Suprapubic skin (tissue), 3 donors: ENCODE data around the gene RICTOR.

Experiments
- POLR2A ChIP-seq, 2 donors: fragments of 450-650 bp; IDR thresholded peaks; one replicate each; pipeline ENCODE4 v1.6.1; 2017; ENCODE audit warnings: antibody characterized with exemption in 2 of 2, mild to moderate bottlenecking in 2 of 2, moderate library complexity in 2 of 2
- TF ChIP-seq, protein P1 (sequence below), 2 donors: fragments of 200-600 bp in 1 of 2; fragments of 450-650 bp in 1 of 2; sonication (generic) in 1 of 2; IDR thresholded peaks; one replicate each; pipeline ENCODE4 v1.5.1; 2016 to 2019; ENCODE audit warnings: antibody characterized with exemption in 2 of 2, mild to moderate bottlenecking in 1 of 2, moderate library complexity in 1 of 2

DNA sequence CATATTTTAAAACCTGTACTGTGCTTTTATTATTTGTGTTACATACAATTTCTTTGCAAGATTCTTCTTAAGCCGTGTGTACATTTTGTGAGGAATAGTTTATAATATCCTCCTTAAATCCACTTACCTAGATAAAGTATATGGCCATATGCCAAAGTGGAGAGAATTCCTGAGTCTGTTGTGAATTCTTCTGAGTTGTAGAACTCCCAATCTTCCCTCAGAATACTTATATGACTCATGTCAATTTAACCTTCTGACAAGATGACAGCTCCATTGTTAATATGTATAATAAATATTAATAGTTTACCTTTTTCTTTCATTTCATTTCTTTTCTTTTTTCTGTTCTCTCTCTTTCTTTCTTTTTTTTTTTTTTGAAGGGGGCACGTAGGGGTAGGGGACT is 6.0 kb upstream of the RICTOR start:
- TF ChIP-seq, protein P1, sequence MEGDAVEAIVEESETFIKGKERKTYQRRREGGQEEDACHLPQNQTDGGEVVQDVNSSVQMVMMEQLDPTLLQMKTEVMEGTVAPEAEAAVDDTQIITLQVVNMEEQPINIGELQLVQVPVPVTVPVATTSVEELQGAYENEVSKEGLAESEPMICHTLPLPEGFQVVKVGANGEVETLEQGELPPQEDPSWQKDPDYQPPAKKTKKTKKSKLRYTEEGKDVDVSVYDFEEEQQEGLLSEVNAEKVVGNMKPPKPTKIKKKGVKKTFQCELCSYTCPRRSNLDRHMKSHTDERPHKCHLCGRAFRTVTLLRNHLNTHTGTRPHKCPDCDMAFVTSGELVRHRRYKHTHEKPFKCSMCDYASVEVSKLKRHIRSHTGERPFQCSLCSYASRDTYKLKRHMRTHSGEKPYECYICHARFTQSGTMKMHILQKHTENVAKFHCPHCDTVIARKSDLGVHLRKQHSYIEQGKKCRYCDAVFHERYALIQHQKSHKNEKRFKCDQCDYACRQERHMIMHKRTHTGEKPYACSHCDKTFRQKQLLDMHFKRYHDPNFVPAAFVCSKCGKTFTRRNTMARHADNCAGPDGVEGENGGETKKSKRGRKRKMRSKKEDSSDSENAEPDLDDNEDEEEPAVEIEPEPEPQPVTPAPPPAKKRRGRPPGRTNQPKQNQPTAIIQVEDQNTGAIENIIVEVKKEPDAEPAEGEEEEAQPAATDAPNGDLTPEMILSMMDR (IDR thresholded peaks at IDR 0.05), result no peak
- no peak for TF ChIP-seq POLR2A (IDR thresholded peaks at IDR 0.05)
